H1 (cell line): Measurements from ENCODE around the gene C3orf62. TPM values are rescaled to one million over a fixed set of nuclear protein-coding genes. Genes with fewer than 3 reads are reported as not detected.

Experiments used
- POLR2AphosphoS5 ChIP-seq: IDR thresholded peaks from 2 replicates; pipeline ENCODE4 v1.6.1; 2011; ENCODE audit warnings: low read depth, low read length
- RAD21 ChIP-seq, 2 experiments: IDR thresholded peaks in 1 of 2; conservative IDR thresholded peaks in 1 of 2; 2 replicates each; pipeline ENCODE4 v1.6.1; 2011; ENCODE audit warnings: low read depth in 2 of 2, low read length in 2 of 2, improper control_type of control experiment in 1 of 2, inconsistent platforms in 1 of 2, mild to moderate bottlenecking in 1 of 2, moderate library complexity in 1 of 2
- RXRA ChIP-seq: IDR thresholded peaks from 2 replicates; pipeline ENCODE4 v1.6.1; 2011; ENCODE audit warnings: low read depth, mild to moderate bottlenecking, low read length, moderate library complexity; ENCODE audit not compliant: insufficient read depth
- SIX5 ChIP-seq: IDR thresholded peaks from 2 replicates; pipeline ENCODE4 v1.6.1; 2011; ENCODE audit warnings: mild to moderate bottlenecking, low read depth, low read length
- SP2 ChIP-seq: IDR thresholded peaks from 2 replicates; pipeline ENCODE4 v1.6.1; 2012; ENCODE audit warnings: mild to moderate bottlenecking, low read length, inconsistent platforms
- polyA plus RNA-seq, 7 experiments: library from polyadenylated mRNA; depleted of rRNA in 3 of 7; stranded (reverse) in 5 of 7; unstranded in 2 of 7; fragments of >200 nt in 5 of 7; fragments of 200-250 nt in 2 of 7; gene quantifications; 1 replicate in 5 of 7; 2 replicates in 1 of 7; 4 replicates in 1 of 7; pipeline versions ENCODE4 v1.2.1 to v1.2.3, GENCODE V29; 2011 to 2013; ENCODE audit warnings: missing spikeins in 2 of 7, mixed read lengths in 2 of 7
- total RNA-seq: library from RNA; stranded (reverse); fragmentation: NEBNext Ultra II Directional; extraction: Animal tissue kit (Norgen Biotek cat#: 25700); gene quantifications from 2 replicates; pipeline ENCODE4 v1.2.1, GENCODE V29; 2021
- TF ChIP-seq, protein P1 (sequence below): fragments of 300-600 bp; sonication (generic); IDR thresholded peaks from 2 replicates; pipeline ENCODE4 v1.7.1; 2012; ENCODE audit warnings: low read length, moderate library complexity, mild to moderate bottlenecking, inconsistent platforms; ENCODE audit not compliant: insufficient replicate concordance
- TF ChIP-seq, protein P2 (sequence below): IDR thresholded peaks from 2 replicates; pipeline ENCODE4 v1.6.1; 2011; ENCODE audit warnings: low read length, improper control_type of control experiment
- TF ChIP-seq, protein P3 (sequence below): IDR thresholded peaks from 2 replicates; pipeline ENCODE4 v1.6.1; 2012; ENCODE audit warnings: inconsistent platforms

Gene C3orf62
- total and polyA plus RNA-seq, 2 of the 8 experiments (the other 6 are each of a cell fraction or from before 2014, with no cell fraction given), result 1.1 to 3.0 TPM

DNA sequence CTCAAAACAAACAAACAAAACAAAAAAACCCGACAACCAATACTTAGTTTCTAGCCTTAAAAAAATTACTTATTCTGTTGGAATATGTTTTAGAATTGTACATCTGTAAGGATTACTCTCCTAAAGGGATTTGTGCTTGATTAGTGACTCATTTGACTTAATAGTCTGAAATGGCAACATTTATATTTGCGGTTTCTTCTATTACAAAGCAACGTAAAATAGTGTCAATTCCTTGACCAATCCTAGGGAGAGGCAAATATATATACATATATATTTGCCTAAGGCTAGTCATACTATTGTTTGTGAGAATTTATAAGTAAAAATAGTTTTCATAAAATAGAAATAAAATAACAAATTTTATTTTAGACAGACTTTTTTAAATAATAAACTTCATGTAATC lies 39.7 kb downstream of the C3orf62 start (continued):
- TF ChIP-seq, protein P1, sequence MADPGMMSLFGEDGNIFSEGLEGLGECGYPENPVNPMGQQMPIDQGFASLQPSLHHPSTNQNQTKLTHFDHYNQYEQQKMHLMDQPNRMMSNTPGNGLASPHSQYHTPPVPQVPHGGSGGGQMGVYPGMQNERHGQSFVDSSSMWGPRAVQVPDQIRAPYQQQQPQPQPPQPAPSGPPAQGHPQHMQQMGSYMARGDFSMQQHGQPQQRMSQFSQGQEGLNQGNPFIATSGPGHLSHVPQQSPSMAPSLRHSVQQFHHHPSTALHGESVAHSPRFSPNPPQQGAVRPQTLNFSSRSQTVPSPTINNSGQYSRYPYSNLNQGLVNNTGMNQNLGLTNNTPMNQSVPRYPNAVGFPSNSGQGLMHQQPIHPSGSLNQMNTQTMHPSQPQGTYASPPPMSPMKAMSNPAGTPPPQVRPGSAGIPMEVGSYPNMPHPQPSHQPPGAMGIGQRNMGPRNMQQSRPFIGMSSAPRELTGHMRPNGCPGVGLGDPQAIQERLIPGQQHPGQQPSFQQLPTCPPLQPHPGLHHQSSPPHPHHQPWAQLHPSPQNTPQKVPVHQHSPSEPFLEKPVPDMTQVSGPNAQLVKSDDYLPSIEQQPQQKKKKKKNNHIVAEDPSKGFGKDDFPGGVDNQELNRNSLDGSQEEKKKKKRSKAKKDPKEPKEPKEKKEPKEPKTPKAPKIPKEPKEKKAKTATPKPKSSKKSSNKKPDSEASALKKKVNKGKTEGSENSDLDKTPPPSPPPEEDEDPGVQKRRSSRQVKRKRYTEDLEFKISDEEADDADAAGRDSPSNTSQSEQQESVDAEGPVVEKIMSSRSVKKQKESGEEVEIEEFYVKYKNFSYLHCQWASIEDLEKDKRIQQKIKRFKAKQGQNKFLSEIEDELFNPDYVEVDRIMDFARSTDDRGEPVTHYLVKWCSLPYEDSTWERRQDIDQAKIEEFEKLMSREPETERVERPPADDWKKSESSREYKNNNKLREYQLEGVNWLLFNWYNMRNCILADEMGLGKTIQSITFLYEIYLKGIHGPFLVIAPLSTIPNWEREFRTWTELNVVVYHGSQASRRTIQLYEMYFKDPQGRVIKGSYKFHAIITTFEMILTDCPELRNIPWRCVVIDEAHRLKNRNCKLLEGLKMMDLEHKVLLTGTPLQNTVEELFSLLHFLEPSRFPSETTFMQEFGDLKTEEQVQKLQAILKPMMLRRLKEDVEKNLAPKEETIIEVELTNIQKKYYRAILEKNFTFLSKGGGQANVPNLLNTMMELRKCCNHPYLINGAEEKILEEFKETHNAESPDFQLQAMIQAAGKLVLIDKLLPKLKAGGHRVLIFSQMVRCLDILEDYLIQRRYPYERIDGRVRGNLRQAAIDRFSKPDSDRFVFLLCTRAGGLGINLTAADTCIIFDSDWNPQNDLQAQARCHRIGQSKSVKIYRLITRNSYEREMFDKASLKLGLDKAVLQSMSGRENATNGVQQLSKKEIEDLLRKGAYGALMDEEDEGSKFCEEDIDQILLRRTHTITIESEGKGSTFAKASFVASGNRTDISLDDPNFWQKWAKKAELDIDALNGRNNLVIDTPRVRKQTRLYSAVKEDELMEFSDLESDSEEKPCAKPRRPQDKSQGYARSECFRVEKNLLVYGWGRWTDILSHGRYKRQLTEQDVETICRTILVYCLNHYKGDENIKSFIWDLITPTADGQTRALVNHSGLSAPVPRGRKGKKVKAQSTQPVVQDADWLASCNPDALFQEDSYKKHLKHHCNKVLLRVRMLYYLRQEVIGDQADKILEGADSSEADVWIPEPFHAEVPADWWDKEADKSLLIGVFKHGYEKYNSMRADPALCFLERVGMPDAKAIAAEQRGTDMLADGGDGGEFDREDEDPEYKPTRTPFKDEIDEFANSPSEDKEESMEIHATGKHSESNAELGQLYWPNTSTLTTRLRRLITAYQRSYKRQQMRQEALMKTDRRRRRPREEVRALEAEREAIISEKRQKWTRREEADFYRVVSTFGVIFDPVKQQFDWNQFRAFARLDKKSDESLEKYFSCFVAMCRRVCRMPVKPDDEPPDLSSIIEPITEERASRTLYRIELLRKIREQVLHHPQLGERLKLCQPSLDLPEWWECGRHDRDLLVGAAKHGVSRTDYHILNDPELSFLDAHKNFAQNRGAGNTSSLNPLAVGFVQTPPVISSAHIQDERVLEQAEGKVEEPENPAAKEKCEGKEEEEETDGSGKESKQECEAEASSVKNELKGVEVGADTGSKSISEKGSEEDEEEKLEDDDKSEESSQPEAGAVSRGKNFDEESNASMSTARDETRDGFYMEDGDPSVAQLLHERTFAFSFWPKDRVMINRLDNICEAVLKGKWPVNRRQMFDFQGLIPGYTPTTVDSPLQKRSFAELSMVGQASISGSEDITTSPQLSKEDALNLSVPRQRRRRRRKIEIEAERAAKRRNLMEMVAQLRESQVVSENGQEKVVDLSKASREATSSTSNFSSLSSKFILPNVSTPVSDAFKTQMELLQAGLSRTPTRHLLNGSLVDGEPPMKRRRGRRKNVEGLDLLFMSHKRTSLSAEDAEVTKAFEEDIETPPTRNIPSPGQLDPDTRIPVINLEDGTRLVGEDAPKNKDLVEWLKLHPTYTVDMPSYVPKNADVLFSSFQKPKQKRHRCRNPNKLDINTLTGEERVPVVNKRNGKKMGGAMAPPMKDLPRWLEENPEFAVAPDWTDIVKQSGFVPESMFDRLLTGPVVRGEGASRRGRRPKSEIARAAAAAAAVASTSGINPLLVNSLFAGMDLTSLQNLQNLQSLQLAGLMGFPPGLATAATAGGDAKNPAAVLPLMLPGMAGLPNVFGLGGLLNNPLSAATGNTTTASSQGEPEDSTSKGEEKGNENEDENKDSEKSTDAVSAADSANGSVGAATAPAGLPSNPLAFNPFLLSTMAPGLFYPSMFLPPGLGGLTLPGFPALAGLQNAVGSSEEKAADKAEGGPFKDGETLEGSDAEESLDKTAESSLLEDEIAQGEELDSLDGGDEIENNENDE, result no peak
- TF ChIP-seq, protein P2, sequence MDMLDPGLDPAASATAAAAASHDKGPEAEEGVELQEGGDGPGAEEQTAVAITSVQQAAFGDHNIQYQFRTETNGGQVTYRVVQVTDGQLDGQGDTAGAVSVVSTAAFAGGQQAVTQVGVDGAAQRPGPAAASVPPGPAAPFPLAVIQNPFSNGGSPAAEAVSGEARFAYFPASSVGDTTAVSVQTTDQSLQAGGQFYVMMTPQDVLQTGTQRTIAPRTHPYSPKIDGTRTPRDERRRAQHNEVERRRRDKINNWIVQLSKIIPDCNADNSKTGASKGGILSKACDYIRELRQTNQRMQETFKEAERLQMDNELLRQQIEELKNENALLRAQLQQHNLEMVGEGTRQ, result no peak
- TF ChIP-seq SP2, result no peak
- TF ChIP-seq, protein P3, sequence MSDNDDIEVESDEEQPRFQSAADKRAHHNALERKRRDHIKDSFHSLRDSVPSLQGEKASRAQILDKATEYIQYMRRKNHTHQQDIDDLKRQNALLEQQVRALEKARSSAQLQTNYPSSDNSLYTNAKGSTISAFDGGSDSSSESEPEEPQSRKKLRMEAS, result no peak
- no peak for TF ChIP-seq SIX5
- no peak for TF ChIP-seq RAD21 (IDR thresholded peaks at IDR 0.05 in 1 of 2, conservative IDR thresholded peaks at IDR 0.05 in 1 of 2; ENCODE audit: low read depth in 2 of 2, low read length in 2 of 2)
- TF ChIP-seq RXRA, result no peak
- no peak for TF ChIP-seq POLR2AphosphoS5
- TF ChIP-seq, all 59 proteins: peak for 0
